HG02678 (cell line): ENCODE data around the gene BMAL1.

Experiments used
- ATAC-seq: cut with Tn5 transposase; IDR thresholded peaks from one replicate; pipeline ENCODE4 v1.9.1; 2021; ENCODE audit warnings: mild to moderate bottlenecking, moderate library complexity; ENCODE audit not compliant: unreplicated experiment

Gene BMAL1

DNA sequence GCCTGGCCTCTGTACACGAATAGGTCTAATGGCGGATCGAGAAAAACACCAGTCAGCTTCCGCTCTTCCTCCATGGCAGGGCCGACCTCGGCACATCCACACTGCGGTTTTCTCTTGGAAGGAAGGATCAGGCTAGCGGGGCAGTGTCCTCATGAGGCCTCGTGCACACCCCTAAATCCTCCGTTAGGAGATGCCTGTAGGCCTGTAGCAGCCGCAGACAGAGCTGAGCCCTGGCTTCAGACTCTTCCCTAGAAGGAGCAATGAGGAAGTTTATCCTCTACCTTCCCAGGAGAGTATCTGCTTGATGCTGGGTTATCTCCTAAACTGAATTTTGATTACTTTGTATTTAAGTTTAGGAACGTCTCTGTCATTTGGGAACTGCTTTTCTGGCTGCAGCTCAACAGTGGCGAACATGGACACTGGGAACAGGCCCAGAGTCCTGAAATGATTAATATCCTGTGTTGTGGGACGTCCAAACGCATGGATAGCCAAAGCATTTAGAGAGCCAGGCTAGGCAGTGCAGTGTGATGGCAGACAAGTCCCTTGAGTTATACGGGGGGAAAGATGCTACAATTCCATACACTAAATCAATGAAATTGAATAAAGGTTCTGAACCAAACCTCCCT, 16.5 kb upstream of the BMAL1 start:
- ATAC-seq, result no peak

DNA sequence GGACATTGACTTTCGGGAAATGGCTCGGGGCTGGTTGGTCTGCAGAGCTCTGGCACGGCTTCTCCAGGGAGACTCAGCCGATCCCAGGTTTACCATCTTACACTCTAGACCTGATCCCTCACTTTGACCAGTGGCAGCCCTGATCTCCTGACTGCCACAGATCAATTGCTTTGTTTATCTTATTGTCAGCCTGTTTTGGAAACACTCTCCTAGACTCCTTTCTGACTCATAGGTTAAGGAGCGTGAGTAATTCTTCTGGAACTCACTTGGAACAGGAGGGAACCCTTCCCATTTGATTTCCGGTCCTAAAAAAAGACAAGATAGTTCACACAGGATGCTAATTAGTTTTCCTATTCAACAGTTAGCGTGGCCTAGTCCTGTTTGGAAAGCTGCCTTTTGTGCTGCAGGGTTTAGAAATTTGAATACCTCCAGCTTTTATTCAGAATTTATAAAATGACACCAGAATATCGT, 16.0 kb upstream of the BMAL1 start:
- ATAC-seq, result no peak

DNA sequence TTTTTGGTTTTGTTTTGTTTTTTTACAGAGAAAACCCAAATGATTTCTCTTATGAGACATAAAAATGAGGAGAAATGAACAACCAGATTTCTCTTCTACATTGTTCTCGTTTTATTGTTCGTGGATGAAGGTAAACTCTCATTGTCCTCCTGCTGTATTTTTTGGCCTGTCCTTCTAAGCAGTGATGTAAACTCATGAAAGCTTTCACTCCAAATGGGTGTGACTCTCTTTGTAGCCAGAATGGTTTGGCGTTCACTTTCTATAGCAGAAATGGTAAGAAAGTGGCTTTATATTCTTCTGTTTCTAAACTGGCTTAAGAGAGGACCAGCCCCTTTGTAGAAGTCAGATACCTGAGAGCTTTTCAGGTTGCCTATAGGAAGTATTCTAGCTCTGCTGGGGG, 15.5 kb upstream of the BMAL1 start:
- no peak for ATAC-seq

DNA sequence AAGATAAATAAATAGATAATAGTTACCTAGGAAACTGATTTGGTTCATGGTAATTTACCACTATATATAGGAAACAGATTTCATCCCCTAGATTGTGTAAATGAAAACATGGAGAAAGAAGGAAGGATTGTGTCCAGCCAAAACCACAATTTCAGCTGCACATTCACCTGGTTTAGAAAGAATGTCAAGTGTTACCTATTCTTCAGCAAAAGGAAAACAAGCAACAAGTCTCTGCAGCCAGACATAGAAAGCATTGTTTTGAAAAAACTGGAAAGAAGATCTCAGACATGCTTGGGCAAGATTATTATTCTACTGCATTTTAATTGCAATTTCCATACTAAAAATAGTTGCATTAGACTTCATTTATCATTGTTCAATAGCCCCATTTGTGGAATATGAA, 8.8 kb upstream of the BMAL1 start:
- no peak for ATAC-seq

DNA sequence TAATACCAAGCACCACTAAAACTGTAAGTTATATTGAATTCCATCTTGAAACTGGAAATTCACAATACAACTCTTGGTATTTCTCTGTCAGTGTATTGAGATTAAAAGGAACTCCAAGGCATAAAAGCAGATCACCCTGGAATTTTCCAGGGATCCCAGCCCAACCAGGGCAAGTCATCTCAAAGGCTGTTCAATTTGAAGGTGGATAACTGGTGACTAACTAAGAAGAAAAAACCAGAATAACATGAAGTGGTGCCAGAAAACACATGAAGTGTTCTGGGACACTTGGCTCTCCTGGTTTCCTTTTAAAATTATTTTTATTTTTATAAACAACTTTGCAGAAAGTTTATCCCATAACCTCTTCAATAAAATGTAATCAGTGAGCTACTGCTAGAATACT, 7.8 kb upstream of the BMAL1 start:
- no peak for ATAC-seq

DNA sequence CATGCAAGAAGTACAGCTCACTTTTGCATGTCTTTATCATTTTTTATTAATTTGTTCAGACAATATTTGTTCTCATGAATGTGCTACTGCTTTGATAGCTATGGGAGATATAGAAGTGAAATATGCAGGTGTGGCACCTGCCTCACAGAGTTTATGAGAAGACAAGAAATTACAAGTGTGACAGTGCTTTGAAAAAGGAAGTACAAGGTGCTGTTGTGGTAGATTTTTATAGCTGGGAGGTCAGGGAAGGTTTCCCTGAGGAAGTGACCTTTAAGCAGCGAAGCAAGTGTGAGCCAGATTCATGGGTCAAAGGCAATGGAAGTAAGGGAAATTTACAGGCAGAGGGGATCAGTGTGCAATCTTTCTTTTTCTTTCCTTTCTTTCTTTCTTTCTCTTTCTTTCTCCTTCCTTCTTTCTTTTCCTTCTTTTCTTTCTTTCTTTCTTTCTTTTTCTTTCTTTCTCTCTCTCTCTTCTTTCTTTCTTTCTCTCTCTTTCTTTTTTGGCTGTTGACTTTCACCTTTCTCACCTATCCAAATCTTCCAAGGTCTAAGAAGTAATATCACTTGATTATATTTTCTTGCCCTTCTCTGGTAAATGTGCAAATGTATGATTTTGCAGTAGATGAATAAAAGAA, 6.4 kb upstream of the BMAL1 start:
- ATAC-seq, result no peak

DNA sequence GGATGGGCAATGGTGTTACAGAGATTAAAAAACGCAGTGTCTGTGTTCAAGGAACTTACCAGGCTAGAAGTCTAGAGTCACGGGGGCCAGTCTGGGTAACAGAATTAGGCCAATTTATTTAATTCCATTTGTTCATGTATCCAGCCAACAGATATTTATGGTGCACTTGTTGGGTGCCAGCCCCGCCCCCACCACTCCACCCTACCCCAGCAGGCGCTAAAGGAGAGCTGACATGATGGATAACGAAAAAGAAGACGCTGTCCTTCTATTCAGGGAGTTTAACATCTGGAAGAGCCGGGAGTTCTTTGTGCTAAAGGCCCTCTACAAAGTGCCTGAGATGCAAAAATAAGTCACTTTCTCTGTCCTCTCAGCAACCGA, 1.1 kb upstream of the BMAL1 start:
- no peak for ATAC-seq

DNA sequence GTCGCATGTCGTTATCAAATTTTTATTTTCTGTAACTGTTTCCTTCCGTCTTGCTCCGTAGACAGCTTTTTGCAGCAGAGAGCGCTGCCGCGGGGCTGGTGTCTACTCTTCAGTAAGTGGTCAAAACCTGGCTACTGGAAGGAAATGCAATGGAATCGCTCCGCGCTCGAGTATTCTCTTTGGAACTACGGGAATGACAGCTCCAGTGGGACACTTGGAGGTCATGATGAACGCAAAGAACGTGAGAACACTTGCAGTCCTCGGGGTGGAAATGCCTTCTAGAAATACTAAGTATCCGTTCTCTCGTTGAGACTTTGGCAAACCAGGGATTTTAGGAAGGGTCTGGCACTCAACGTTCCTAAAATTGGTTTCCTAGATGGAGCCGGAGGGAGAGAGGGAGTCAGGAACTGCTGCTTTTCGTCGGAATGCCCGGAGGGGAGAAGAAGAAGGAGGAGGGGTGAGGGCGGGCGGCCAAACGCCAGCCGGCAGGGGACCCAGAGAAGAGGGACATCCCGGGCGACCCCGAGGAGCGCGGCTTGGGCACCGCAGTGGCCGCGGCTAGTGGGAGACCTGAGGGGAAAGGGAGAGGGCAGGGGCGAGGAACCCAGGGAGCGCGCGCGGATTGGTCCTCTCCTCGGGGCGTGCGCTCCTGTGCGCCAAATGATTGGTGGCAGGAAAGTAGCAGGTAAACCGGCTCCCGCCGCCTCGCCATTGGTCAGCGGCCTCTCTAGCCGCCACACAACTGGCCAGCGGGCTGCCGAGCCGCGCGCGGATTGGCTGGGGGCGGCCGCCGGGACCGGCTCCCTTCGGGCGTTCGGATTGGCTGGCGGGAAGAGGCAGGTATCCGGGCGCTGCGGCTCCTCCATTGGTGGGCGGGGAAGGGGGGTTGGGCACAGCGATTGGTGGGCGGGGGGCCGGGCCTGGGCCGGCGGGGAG, 490 bp upstream of the BMAL1 start:
- peak; percentile 90 for ATAC-seq

DNA sequence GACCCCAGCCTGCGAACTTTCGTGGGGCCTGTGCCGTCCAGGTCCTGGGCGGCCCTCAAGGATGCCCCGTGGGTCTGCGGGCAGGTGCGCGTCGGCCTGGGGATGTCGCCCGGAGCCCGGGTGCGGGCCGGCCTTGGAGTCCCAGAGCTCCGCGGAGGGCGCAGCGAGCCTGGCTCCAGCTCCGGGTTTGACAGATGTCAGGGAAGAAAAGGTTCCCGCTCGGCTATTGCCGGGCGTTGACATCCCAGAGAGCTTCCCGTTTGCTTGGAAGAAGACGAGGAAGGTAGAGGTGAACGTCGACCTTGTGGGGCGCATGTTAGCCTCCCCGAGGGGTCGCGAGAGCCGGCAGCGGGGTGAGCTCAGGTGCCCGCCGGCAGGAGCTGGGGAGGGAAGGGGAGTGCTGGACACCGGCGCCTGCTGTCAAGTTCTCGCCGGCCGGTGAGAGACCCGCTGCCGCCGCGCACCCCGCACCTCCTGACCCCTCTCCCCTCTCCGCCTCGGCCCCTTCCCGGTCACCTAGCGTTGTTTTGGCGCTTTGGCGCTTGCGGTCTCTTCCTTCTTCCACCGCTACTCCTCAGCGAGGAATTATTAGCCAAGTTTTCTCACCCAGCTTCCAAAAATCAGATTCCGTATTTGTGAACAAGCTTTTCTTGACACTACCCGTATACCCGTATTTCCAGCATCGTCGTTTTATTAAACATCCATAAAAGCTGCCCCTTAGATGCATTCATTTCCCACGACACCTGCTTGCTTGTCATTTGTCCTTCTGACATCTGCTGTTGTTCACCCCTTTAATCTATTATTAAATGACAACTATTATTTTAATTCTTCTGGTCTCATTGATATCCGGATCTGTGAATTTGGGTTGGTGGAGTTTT, 1.3 kb downstream of the BMAL1 start:
- no peak for ATAC-seq

DNA sequence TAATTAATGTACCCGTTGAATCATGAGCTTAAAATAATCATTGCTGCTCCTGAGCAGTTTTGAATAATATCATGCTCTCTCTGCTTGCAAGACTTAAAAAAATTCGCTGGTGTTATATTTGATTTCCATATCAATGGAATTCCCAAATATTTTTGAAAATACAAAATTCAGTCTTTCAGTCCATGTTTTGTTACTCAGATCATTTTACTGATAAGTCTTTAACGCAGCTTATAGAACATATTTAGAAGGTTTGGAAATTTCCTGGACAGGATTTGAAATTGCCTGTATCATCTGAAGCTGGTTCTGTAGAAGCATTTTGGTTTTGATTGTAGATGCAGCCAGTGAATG, 1.9 kb downstream of the BMAL1 start:
- no peak for ATAC-seq

DNA sequence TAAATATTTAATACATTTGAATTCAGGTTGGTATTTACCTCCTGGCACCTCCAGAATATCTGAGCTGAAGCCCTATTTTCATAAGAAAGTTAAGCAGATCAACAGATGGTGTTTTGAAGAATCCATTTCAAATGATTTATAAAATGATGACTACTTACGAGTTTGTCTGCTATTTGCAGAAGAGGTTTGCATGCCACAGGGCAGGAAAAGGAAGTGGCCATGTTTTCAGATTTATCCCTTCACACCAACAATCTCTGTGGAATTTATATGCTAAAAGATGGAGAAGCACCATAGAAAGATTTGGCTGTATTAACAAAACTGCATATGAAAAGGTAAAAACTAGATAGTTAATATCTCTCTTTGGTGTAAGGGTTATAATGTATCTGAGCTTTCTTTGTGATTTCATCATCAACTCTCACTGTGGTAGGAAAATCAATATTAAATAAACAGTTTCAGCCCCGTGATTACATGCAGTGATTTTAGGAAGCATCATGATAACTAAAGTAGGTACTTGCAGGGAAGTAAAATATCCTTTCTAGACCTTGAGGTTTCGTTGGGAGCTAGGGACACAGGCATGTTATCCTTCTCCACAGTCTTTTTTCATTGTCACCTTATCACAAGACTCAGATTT, 2.6 kb downstream of the BMAL1 start:
- no peak for ATAC-seq

DNA sequence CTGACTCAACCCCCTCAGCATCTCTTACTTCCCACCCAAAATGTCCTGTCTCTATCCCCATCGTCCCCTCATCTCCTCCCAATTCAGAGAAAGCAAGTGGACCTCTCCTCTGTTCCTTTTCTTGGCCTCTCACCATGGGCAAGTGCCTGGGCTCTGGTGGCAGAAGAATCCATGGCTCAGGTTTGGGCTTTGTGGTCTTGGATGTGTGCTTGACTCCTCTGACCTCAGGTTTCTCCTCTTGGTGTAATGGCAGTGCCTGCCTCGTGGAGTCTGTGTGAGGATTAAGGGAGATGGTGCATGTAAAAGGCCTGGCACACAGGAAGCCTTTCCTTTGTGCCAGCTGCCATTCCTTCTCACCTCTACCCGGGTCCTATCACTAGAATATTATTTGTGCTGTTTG, 3.2 kb downstream of the BMAL1 start:
- no peak for ATAC-seq

DNA sequence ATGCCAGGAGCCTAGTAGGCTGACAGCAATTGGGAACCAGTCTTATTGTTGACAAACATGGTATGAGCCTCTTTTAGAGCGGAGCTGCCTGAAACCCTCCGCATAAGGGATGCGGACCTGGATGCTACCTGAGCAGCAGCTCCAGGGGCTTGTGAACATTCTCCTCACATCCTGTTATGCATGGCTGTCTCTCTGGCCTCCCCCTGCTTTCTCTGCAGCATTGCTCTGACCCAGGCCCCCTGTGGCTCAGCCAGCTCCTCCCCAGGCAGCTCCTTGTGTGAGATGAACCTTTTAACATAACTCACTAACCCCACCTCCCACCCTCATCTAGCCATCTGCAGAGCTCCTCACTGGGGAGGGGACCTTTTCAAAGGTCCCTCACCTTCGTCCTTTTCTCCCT, 6.0 kb downstream of the BMAL1 start:
- no peak for ATAC-seq

DNA sequence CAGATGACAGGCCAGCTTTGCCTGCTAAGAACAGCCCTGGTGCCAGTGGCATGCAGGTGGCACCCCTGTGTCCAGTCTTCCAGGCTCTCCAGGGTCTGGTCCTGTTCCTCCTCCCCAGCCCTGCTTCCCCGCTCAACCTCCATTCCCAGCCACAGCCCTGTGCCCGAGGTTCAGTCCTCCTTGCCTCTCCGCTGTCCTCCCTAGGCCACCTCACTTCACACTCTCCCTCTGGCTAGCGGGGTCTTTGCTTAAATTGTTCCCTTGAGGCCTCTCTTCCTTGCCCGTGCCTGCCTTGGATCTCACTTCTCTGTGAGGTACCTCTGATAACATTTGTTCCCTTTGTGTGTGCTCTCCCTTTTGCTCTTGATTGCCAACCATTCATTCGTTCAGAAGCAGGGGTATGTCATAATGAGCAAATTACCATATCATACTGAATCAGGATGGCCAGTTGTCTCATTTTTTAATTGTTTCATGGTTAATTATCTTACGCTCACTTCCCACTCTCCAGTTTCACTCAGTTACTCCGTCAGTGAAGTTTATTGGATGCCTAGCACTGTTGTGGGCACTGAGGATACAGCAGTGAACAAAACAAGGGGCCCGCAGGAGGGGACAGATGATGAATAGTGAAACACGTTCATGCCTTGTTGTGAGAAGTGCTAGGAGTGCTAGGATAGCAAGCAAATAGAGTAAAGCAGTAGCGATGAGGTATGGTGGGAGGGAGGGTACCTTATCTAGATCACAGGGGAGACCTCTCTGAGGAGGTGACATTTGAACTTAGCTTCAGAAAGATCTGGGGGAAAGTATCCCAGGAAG, 7.4 kb downstream of the BMAL1 start:
- no peak for ATAC-seq

DNA sequence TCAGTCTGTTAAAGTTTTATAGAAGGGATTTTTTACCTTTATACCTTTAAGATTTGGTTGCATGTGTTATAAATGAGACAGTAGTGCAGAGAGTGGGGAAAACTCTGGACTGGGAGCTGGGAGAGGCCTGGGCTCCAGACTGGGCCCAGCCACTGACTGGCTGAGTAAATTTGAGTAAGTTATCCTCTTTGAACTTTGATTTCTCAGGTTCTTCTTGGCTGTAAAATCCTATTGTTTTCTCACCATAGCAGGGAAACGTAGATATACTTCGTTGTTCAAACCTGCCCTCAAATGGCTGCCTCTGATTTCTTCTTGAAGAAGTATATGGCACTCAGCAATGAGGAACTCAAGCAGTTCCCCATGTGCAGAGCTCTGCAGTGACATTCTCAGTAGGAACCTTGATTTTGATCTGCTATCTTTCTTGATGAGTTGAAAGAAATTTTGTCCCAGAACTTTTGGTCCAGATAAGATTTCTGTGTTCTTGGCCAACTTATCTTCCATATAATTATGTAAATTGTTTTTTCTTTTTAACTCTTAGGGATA, 8.8 kb downstream of the BMAL1 start:
- no peak for ATAC-seq

DNA sequence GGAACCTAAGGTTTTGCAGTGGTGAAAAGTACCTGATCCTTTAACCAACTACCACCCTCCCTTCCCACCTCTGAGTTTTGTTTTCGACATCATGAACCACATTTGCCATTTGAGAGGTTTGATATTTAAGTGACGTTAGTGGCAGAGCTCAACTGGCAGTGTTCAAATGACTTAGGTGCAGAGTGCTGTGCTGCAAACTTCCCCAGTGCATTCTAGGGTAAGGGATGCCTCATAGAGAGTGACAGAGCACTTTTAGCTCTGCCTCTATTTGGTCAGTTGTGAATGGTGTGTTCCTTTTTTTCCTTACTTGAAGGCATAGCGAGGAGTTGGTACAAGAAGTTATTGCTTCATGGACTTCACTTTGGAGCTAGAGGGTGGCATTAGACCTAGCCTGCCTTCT, 9.4 kb downstream of the BMAL1 start:
- no peak for ATAC-seq

DNA sequence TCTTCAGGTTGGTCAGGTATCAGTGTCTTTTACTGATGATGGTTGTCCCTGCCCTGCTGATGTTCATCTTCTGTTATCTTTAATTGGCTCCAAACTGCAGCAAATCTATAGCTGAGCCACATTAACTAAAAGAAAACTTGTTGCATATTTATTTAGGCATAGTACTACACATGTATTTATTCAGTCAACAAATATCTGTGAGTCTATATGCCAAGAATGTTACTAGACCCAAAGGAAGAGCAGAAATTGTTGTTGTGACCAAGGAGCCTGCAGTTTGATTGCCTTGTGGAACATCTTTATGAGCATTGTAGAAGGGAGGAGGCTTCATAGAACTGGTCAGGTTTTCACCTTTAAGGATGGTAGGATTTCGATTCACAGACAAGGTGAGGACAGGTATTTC, 10.1 kb downstream of the BMAL1 start:
- ATAC-seq, result no peak

DNA sequence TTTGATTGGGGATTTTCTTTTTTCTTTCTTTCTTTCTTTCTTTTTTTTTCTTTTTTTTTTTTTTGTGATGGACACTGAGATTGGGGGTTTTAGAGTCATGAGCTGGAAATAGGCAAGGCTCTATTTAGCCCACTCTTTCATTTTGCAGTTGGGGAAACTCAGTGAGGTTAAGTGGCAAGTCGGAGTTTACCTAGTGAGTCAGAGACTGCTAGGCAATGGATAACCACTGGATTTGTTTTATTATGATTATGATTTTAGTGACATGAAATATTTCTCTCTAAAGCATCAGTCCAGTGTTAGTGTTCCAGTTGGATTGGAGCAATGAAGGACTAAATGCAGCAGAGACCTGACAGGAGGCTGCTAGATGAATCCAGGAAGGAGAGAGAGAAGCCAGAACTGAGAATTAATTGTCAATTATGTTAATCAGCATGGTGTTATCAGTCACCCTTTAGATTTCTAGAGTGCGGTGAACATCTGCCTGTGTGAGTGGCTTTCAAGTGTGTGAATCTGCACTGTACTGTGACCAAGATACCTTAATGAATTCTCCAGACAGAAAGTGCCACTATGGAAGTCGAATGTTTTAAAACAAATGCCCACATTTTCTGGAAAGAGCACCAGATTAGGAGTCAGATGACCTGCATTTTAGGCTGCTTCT, 10.9 kb downstream of the BMAL1 start:
- peak; percentile 59 for ATAC-seq

DNA sequence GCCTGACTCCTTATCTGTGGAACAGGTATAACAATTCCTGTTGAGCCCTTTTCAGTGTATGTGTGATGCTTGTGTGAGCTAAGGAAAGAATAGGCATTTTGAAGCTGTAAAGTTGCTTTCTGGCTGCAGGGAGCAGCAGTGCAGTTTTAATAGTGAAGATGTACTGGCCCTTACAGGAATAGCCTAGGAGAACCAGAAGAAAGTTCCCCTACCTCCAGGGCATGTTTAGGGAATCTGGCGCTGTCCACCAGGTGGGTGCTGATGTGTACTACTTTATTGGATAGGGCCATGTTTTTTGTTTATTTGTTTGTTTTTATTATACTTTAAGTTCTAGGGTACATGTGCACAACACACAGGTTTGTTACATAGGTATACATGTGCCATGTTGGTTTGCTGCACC, 11.5 kb downstream of the BMAL1 start:
- ATAC-seq, result no peak
